HepG2 (cell line): Measurements from ENCODE around the gene ZNF511. TPM values are rescaled to one million over a fixed set of nuclear protein-coding genes. Genes with fewer than 3 reads are reported as not detected.

Experiments used
- ATAC-seq: fragments of 200-7000 bp; cut with Tn5 transposase; 3 replicates; pipeline ENCODE4 v1.9.1; 2020; ENCODE audit warnings: mild to moderate bottlenecking, moderate library complexity
- BruUV-seq: library from RNA; stranded (reverse); fragments of 400-500 nt; replicated peaks from 2 replicates; lab custom pipeline; 2021; lab: Mats Ljungman, UMichigan
- CTCF ChIA-PET: fragments of 300-600 bp; formaldehyde crosslinking; extraction: SDS; loops from one replicate; lab custom pipeline; 2021; ENCODE audit warnings: low total read pairs, inconsistent platforms, low intra/inter-chr PET ratio; lab: Yijun Ruan, JAX
- POLR2A ChIA-PET: fragments of 350-600 bp; sonication (Branson Sonifier 250); formaldehyde crosslinking; loops from one replicate; lab custom pipeline; 2020; ENCODE audit warnings: antibody characterized with exemption, inconsistent platforms; lab: Yijun Ruan, JAX
- DNase-seq: peaks from one replicate; pipeline ENCODE4 v3.0.0-alpha.2; 2015; ENCODE audit warnings: low spot score
- FAIRE-seq: peaks from 3 replicates; lab custom pipeline; 2011; peaks lifted over from hg19 to GRCh38; lab: Jason Lieb, UNC
- H2AFZ ChIP-seq: one replicate; pipeline ENCODE4 v1.6.1; 2011; ENCODE audit warnings: low read length, inconsistent platforms
- H3K27ac ChIP-seq: fragments of 300-600 bp; 3 replicates; pipeline ENCODE4 v1.8.0; 2011; ENCODE audit warnings: mixed run types, mild to moderate bottlenecking, mixed read lengths, low read length, inconsistent platforms; ENCODE audit not compliant: insufficient read depth; ENCODE audit errors: extremely low read length
- H3K27me3 ChIP-seq, 2 experiments: fragments of 200-600 bp in 1 of 2; 2 replicates in 1 of 2; 3 replicates in 1 of 2; pipeline versions ENCODE4 v1.6.0 to v1.8.0; 2011; ENCODE audit warnings: low read length in 2 of 2, mild to moderate bottlenecking in 2 of 2, moderate library complexity in 2 of 2, inconsistent platforms in 1 of 2; ENCODE audit not compliant: insufficient read depth in 2 of 2, control insufficient read depth in 1 of 2
- H3K36me3 ChIP-seq, 2 experiments: fragments of 200-600 bp in 1 of 2; replicated peaks in 1 of 2; 2 replicates in 1 of 2; 3 replicates in 1 of 2; pipeline versions ENCODE4 v1.5.1 to v1.8.0; 2011; ENCODE audit warnings: low read length in 2 of 2, inconsistent platforms in 1 of 2; ENCODE audit not compliant: insufficient read depth in 2 of 2, control insufficient read depth in 1 of 2
- H3K4me1 ChIP-seq: 2 replicates; pipeline ENCODE4 v1.5.1; 2012; ENCODE audit warnings: low read length, inconsistent platforms; ENCODE audit not compliant: insufficient read depth
- H3K4me2 ChIP-seq: 2 replicates; pipeline ENCODE4 v1.6.0; 2011; ENCODE audit warnings: low read depth, low read length, inconsistent platforms
- H3K4me3 ChIP-seq, 3 experiments: fragments of 200-600 bp in 1 of 3; sonication (generic), shearing (Covaris generic) in 1 of 3; replicated peaks in 1 of 3; 2 replicates each; pipeline ENCODE4 v1.5.1; 2011 to 2016; ENCODE audit warnings: low read length in 3 of 3, inconsistent platforms in 2 of 3, low read depth in 2 of 3, mild to moderate bottlenecking in 2 of 3, control low read depth in 1 of 3, mixed read lengths in 1 of 3; ENCODE audit not compliant: insufficient read depth in 1 of 3
- H3K79me2 ChIP-seq: one replicate; pipeline ENCODE4 v1.6.1; 2011; ENCODE audit warnings: low read length, inconsistent platforms; ENCODE audit not compliant: insufficient read depth
- H3K9ac ChIP-seq: 2 replicates; pipeline ENCODE4 v1.6.0; 2011; ENCODE audit warnings: mild to moderate bottlenecking, low read depth, low read length, inconsistent platforms; ENCODE audit not compliant: insufficient read depth
- H3K9me3 ChIP-seq: 2 replicates; pipeline ENCODE4 v1.5.1; 2012; ENCODE audit warnings: mild to moderate bottlenecking, low read length
- H4K20me1 ChIP-seq: 2 replicates; pipeline ENCODE4 v1.6.0; 2011; ENCODE audit warnings: inconsistent platforms, mild to moderate bottlenecking, low read length, moderate library complexity; ENCODE audit not compliant: insufficient read depth
- AGO1 ChIP-seq: fragments of 200-400 bp; formaldehyde crosslinking; IDR thresholded peaks from 2 replicates; pipeline ENCODE4 v1.6.1; 2017; ENCODE audit warnings: mild to moderate bottlenecking, low read depth, low read length, moderate library complexity; ENCODE audit not compliant: poor library complexity, severe bottlenecking
- HNRNPH1 ChIP-seq: fragments of 200-400 bp; formaldehyde crosslinking; optimal IDR thresholded peaks from 2 replicates; pipeline ENCODE3; 2017; ENCODE audit warnings: mild to moderate bottlenecking, low read depth, low read length
- PLRG1 ChIP-seq: fragments of 450-650 bp; conservative IDR thresholded peaks from 2 replicates; pipeline ENCODE4 v1.6.1; 2016
- PRDM15 ChIP-seq: sonication (generic); formaldehyde crosslinking; IDR thresholded peaks from 2 replicates; pipeline ENCODE4 v1.4.0; 2020; ENCODE audit warnings: missing genetic modification reagents
- SRY ChIP-seq: sonication (generic); formaldehyde crosslinking; IDR thresholded peaks from 2 replicates; pipeline ENCODE4 v1.8.0; 2022; ENCODE audit warnings: mild to moderate bottlenecking, missing genetic modification reagents
- ZBTB33 ChIP-seq: sonication (generic); formaldehyde crosslinking; IDR thresholded peaks from 2 replicates; pipeline ENCODE4 v1.4.0; 2020; ENCODE audit warnings: missing genetic modification reagents
- ZNF121 ChIP-seq: sonication (generic); formaldehyde crosslinking; IDR thresholded peaks from 2 replicates; pipeline ENCODE4 v1.5.0; 2020; ENCODE audit warnings: mild to moderate bottlenecking, missing genetic modification reagents
- ZNF143 ChIP-seq: sonication (generic); formaldehyde crosslinking; IDR thresholded peaks from 2 replicates; pipeline ENCODE4 v1.4.0; 2020; ENCODE audit warnings: missing genetic modification reagents
- WGBS: methylation state at CpG from one replicate; pipeline ENCODE4 v1.1.6; 2017; ENCODE audit warnings: low lambda C conversion rate; 5-methylcytosine and 5-hydroxymethylcytosine counted together
- in situ Hi-C: cut with HindIII; loops from 2 replicates; pipeline ENCODE4 v1.10.0; 2017; ENCODE audit warnings: low pct_unique_long_range_greater_than_20kb; ENCODE audit not compliant: extremely low pct_ligation_motif_present
- intact Hi-C: fragments of 100-400 bp; cut with micrococcal nuclease; formaldehyde crosslinking; loops from one replicate; pipeline ENCODE4 v1.10.0; 2022; ENCODE audit not compliant: unreplicated experiment
- polyA plus RNA-seq, 8 experiments: library from polyadenylated mRNA; depleted of rRNA in 3 of 8; stranded (reverse) in 7 of 8; unstranded in 1 of 8; fragments of >200 nt; fragmentation: Illumina TruSeq in 4 of 8; extraction: Trizol in 4 of 8; gene quantifications; 2 replicates each; pipeline versions ENCODE4 v1.2.1 to v1.2.3, GENCODE V29; 2011 to 2016; ENCODE audit warnings: low read depth in 4 of 8, missing spikeins in 1 of 8, mixed read lengths in 1 of 8; ENCODE audit not compliant: insufficient read depth in 1 of 8
- total RNA-seq, 5 experiments: library from RNA; depleted of rRNA; stranded (reverse); fragments of >200 nt; fragmentation: Illumina TruSeq; extraction: Trizol; gene quantifications; 2 replicates each; pipeline ENCODE4 v1.2.3, GENCODE V29; 2016; ENCODE audit warnings: low read depth in 1 of 5

Gene ZNF511
- total and polyA plus RNA-seq, 2 of the 13 experiments (the other 11 are each of a cell fraction or from before 2014, with no cell fraction given): 35.6 to 66.4 TPM

GRCh38 chr10:133302230-133302629 lies 6.5 kb upstream of the ZNF511 start:
- Histone ChIP-seq H3K79me2 (peaks cover 21% of the 10 kb centered on the region), H3K4me2 (no peak overlapping the region), H3K27me3 (no peaks in the 10 kb centered on the region), H3K9ac (no peak overlapping the region), H3K4me1 (peaks cover 6% of the 10 kb centered on the region), H4K20me1 (peaks cover 5% of the 10 kb centered on the region), H3K36me3 (peaks cover 24 to 53% of the 10 kb centered on the region in 2 experiments), H3K9me3 (no peaks in the 10 kb centered on the region), H3K4me3 (no peak overlapping the region), H3K27ac (no peak overlapping the region), H2AFZ (no peak overlapping the region)
- no peak for TF ChIP-seq ZNF143 (CRISPR knock-in tag)
- peak; percentile 94 for TF ChIP-seq ZBTB33 (CRISPR knock-in tag)
- no peak for TF ChIP-seq AGO1
- TF ChIP-seq PLRG1: no peak
- no peak for TF ChIP-seq SRY (CRISPR knock-in tag)
- TF ChIP-seq PRDM15 (CRISPR knock-in tag): no peak
- TF ChIP-seq ZNF121 (CRISPR knock-in tag): no peak
- TF ChIP-seq HNRNPH1: no peak
- intact Hi-C loops: no loop called here
- 98% methylated on average over 7 of the region's 14 CpGs for WGBS
- in situ Hi-C loops: no loop called here
- DNase-seq: no peak
- CTCF ChIA-PET: no interaction called here
- POLR2A ChIA-PET: no interaction called here
- no TSS peak for BruUV-seq
- FAIRE-seq: no peak
- peak; percentile 33; the same call in 2 of the 3 replicates for ATAC-seq
